ENCODE results near the gene SRRM2. TPM values are rescaled to one million over a fixed set of nuclear protein-coding genes. Genes with fewer than 3 reads are reported as not detected.

Gene SRRM2
- total and polyA plus RNA-seq, 2 donors = 42.4 to 690 TPM

DNA sequence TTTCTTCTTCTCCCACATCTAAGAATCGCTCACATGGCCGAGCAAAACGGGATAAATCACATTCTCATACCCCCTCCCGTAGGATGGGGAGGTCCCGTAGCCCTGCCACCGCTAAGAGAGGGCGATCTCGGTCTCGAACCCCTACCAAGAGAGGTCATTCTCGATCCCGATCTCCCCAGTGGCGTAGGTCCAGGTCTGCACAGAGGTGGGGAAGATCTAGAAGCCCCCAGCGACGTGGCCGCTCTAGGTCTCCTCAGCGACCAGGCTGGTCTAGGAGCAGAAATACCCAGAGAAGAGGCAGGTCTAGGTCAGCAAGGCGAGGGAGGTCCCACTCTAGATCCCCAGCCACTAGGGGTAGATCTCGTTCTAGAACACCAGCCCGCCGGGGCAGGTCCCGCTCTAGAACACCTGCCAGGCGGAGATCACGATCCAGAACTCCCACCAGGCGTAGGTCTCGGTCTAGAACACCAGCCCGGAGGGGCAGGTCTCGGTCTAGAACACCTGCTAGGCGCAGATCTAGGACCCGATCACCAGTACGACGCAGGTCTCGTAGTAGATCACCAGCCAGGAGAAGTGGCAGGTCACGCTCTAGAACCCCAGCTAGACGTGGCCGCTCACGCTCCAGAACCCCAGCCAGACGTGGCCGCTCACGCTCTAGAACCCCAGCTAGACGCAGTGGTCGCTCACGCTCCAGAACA, 9.6 kb downstream of the SRRM2 start:
- Histone ChIP-seq H3K27ac (ENCODE audit: low read depth in 1 of 2, low read length in 1 of 2) (no peak overlapping the region), H3K27me3 (ENCODE audit: control insufficient read depth in 2 of 2, insufficient read depth in 1 of 2, low read length in 1 of 2) (no peaks in the 10 kb centered on the region), H3K36me3 (ENCODE audit: control insufficient read depth in 2 of 2, insufficient read depth in 2 of 2, low read length in 1 of 2) (peaks cover 92 to 100% of the 10 kb centered on the region in 2 donors), H3K4me1 (ENCODE audit: control insufficient read depth in 2 of 2, insufficient read depth in 2 of 2, low read length in 2 of 2) (no peaks in the 10 kb centered on the region), H3K9me3 (ENCODE audit: control insufficient read depth in 2 of 2, insufficient read depth in 1 of 2, low read length in 1 of 2) (peaks cover 0 to 3% of the 10 kb centered on the region in 2 donors), H3K4me3 (ENCODE audit: low read length in 2 of 2) (no peak overlapping the region)
- WGBS = 99% methylated on average over 42 of the region's 42 CpGs
- no peak for DNase-seq (ENCODE audit: low read depth in 6 of 9, low spot score in 9 of 9)

DNA sequence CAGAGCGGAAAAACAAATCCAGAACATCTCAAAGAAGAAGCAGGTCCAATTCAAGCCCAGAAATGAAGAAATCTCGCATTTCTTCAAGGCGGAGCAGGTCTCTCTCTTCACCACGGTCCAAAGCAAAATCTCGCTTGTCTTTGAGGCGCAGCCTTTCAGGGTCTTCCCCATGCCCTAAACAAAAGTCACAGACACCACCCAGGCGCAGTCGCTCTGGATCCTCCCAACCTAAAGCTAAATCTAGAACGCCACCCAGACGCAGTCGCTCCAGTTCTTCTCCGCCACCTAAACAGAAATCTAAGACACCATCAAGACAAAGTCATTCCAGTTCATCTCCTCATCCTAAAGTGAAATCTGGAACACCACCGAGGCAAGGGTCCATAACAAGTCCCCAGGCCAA, 10.3 kb downstream of the SRRM2 start:
- WGBS = 97% methylated on average over 13 of the region's 13 CpGs
- Histone ChIP-seq H3K4me1 (ENCODE audit: control insufficient read depth in 2 of 2, insufficient read depth in 2 of 2, low read length in 2 of 2) (no peaks in the 10 kb centered on the region), H3K4me3 (ENCODE audit: low read length in 2 of 2) (no peak overlapping the region), H3K36me3 (ENCODE audit: control insufficient read depth in 2 of 2, insufficient read depth in 2 of 2, low read length in 1 of 2) (peaks cover 92 to 100% of the 10 kb centered on the region in 2 donors), H3K9me3 (ENCODE audit: control insufficient read depth in 2 of 2, insufficient read depth in 1 of 2, low read length in 1 of 2) (peaks cover 0 to 3% of the 10 kb centered on the region in 2 donors), H3K27me3 (ENCODE audit: control insufficient read depth in 2 of 2, insufficient read depth in 1 of 2, low read length in 1 of 2) (no peaks in the 10 kb centered on the region), H3K27ac (ENCODE audit: low read depth in 1 of 2, low read length in 1 of 2) (no peak overlapping the region)
- no peak for DNase-seq (ENCODE audit: low read depth in 6 of 9, low spot score in 9 of 9)

DNA sequence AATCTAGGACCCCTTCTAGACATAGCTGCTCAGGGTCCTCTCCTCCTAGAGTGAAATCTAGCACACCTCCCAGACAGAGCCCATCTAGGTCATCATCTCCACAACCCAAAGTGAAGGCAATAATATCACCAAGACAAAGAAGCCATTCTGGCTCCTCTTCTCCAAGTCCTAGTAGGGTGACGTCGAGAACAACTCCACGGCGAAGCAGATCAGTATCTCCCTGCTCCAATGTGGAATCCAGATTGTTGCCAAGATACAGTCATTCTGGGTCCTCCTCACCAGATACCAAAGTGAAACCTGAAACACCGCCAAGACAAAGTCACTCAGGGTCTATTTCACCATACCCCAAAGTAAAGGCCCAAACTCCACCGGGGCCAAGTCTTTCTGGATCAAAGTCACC, 10.7 kb downstream of the SRRM2 start:
- H3K4me1 ChIP-seq (ENCODE audit: control insufficient read depth in 2 of 2, insufficient read depth in 2 of 2, low read length in 2 of 2) = no peaks in the 10 kb centered on the region
- 99% methylated on average over 6 of the region's 6 CpGs for WGBS

DNA sequence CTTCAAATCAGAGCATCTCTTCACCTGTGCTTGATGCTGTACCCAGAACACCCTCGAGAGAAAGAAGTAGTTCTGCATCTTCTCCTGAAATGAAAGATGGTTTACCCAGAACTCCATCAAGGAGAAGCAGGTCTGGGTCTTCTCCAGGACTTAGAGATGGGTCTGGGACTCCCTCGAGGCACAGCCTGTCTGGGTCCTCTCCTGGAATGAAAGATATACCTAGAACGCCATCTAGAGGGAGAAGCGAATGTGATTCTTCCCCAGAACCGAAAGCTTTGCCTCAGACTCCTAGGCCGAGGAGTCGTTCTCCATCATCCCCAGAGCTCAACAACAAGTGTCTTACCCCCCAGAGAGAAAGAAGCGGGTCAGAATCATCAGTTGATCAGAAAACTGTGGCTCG, 12.3 kb downstream of the SRRM2 start:
- WGBS = 96% methylated on average over 9 of the region's 9 CpGs
- H3K9me3 ChIP-seq (ENCODE audit: control insufficient read depth in 2 of 2, insufficient read depth in 1 of 2, low read length in 1 of 2) = peaks cover 0 to 3% of the 10 kb centered on the region in 2 donors
- no peaks in the 10 kb centered on the region for H3K27me3 ChIP-seq (ENCODE audit: control insufficient read depth in 2 of 2, insufficient read depth in 1 of 2, low read length in 1 of 2)
- no peak for DNase-seq (ENCODE audit: low read depth in 6 of 9, low spot score in 9 of 9)
- H3K36me3 ChIP-seq (ENCODE audit: control insufficient read depth in 2 of 2, insufficient read depth in 2 of 2, low read length in 1 of 2) = peaks cover 92 to 100% of the 10 kb centered on the region in 2 donors
- H3K4me1 ChIP-seq (ENCODE audit: control insufficient read depth in 2 of 2, insufficient read depth in 2 of 2, low read length in 2 of 2) = no peaks in the 10 kb centered on the region
- no peak overlapping the region for H3K27ac ChIP-seq (ENCODE audit: low read depth in 1 of 2, low read length in 1 of 2)
- no peak overlapping the region for H3K4me3 ChIP-seq (ENCODE audit: low read length in 2 of 2)

More for the DNA sequence above, 10.7 kb downstream of the SRRM2 start:
- H3K9me3 ChIP-seq (ENCODE audit: control insufficient read depth in 2 of 2, insufficient read depth in 1 of 2, low read length in 1 of 2) = peaks cover 0 to 3% of the 10 kb centered on the region in 2 donors
- H3K4me3 ChIP-seq (ENCODE audit: low read length in 2 of 2) = no peak overlapping the region
- H3K36me3 ChIP-seq (ENCODE audit: control insufficient read depth in 2 of 2, insufficient read depth in 2 of 2, low read length in 1 of 2) = peaks cover 92 to 100% of the 10 kb centered on the region in 2 donors
- no peak overlapping the region for H3K27ac ChIP-seq (ENCODE audit: low read depth in 1 of 2, low read length in 1 of 2)
- no peaks in the 10 kb centered on the region for H3K27me3 ChIP-seq (ENCODE audit: control insufficient read depth in 2 of 2, insufficient read depth in 1 of 2, low read length in 1 of 2)
- DNase-seq (ENCODE audit: low read depth in 6 of 9, low spot score in 9 of 9) = no peak

DNA sequence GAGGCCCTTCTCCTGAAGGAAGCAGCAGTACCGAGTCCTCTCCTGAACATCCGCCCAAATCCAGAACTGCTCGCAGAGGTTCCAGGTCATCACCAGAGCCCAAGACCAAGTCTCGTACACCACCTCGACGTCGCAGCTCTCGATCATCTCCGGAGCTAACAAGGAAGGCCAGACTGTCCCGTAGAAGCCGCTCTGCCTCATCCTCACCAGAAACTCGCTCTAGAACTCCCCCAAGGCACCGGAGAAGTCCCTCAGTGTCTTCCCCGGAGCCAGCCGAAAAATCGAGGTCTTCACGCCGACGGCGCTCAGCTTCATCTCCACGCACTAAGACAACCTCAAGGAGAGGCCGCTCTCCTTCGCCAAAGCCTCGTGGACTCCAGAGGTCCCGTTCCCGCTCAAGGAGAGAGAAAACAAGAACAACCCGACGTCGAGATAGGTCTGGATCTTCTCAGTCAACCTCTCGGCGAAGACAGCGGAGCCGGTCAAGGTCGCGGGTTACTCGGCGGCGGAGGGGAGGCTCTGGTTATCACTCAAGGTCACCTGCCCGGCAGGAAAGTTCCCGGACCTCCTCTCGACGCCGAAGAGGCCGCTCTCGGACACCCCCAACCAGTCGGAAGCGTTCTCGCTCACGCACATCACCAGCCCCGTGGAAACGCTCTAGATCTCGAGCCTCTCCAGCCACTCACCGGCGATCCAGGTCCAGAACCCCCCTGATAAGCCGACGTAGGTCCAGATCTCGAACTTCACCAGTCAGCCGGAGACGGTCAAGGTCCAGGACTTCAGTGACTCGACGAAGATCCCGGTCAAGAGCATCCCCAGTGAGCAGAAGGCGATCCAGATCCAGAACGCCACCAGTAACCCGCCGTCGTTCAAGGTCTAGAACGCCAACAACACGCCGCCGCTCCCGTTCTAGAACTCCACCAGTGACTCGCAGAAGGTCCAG, 13.3 kb downstream of the SRRM2 start:
- Histone ChIP-seq H3K27me3 (ENCODE audit: control insufficient read depth in 2 of 2, insufficient read depth in 1 of 2, low read length in 1 of 2) (no peaks in the 10 kb centered on the region), H3K27ac (ENCODE audit: low read depth in 1 of 2, low read length in 1 of 2) (no peak overlapping the region), H3K9me3 (ENCODE audit: control insufficient read depth in 2 of 2, insufficient read depth in 1 of 2, low read length in 1 of 2) (peaks cover 0 to 3% of the 10 kb centered on the region in 2 donors), H3K36me3 (ENCODE audit: control insufficient read depth in 2 of 2, insufficient read depth in 2 of 2, low read length in 1 of 2) (peaks cover 95 to 100% of the 10 kb centered on the region in 2 donors), H3K4me1 (ENCODE audit: control insufficient read depth in 2 of 2, insufficient read depth in 2 of 2, low read length in 2 of 2) (no peaks in the 10 kb centered on the region), H3K4me3 (ENCODE audit: low read length in 2 of 2) (no peak overlapping the region)
- no peak for DNase-seq (ENCODE audit: low read depth in 6 of 9, low spot score in 9 of 9)
- WGBS = 99% methylated on average over 73 of the region's 73 CpGs

DNA sequence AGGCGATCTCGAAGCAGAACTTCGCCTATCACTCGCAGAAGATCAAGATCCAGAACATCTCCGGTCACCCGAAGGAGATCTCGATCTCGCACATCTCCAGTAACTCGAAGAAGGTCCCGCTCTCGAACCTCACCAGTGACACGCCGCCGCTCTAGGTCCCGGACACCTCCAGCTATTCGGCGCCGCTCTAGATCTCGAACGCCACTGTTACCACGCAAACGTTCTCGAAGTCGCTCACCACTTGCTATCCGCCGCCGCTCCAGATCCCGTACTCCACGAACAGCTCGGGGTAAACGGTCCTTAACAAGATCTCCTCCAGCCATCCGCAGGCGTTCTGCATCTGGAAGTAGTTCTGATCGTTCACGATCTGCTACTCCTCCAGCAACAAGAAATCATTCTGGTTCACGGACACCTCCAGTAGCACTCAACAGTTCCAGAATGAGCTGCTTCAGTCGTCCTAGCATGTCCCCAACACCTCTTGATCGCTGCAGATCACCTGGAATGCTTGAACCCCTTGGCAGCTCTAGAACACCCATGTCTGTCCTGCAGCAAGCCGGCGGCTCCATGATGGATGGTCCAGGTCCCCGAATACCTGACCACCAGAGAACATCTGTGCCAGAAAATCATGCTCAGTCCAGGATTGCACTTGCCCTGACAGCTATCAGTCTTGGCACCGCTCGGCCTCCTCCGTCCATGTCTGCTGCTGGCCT, 14.1 kb downstream of the SRRM2 start:
- Histone ChIP-seq H3K9me3 (ENCODE audit: control insufficient read depth in 2 of 2, insufficient read depth in 1 of 2, low read length in 1 of 2) (peaks cover 0 to 3% of the 10 kb centered on the region in 2 donors), H3K36me3 (ENCODE audit: control insufficient read depth in 2 of 2, insufficient read depth in 2 of 2, low read length in 1 of 2) (peaks cover 99 to 100% of the 10 kb centered on the region in 2 donors), H3K27me3 (ENCODE audit: control insufficient read depth in 2 of 2, insufficient read depth in 1 of 2, low read length in 1 of 2) (no peaks in the 10 kb centered on the region), H3K4me3 (ENCODE audit: low read length in 2 of 2) (no peak overlapping the region), H3K27ac (ENCODE audit: low read depth in 1 of 2, low read length in 1 of 2) (no peak overlapping the region), H3K4me1 (ENCODE audit: control insufficient read depth in 2 of 2, insufficient read depth in 2 of 2, low read length in 2 of 2) (no peaks in the 10 kb centered on the region)
- DNase-seq (ENCODE audit: low read depth in 6 of 9, low spot score in 9 of 9) = no peak
- 98% methylated on average over 44 of the region's 44 CpGs for WGBS

DNA sequence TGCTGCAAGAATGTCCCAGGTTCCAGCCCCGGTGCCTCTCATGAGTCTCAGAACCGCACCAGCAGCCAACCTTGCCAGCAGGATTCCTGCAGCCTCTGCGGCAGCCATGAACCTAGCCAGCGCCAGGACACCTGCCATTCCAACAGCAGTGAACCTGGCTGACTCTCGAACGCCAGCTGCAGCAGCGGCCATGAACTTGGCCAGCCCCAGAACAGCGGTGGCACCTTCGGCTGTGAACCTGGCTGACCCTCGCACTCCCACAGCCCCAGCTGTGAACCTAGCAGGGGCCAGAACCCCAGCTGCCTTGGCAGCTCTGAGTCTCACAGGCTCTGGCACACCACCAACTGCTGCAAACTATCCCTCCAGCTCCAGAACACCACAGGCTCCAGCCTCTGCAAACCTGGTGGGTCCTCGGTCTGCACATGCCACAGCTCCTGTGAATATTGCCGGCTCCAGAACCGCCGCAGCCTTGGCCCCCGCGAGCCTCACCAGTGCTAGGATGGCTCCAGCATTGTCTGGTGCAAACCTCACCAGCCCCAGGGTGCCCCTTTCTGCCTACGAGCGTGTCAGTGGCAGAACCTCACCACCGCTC, 14.8 kb downstream of the SRRM2 start:
- no peak for DNase-seq (ENCODE audit: low read depth in 6 of 9, low spot score in 9 of 9)
- no peak overlapping the region for H3K27ac ChIP-seq (ENCODE audit: low read depth in 1 of 2, low read length in 1 of 2)

DNA sequence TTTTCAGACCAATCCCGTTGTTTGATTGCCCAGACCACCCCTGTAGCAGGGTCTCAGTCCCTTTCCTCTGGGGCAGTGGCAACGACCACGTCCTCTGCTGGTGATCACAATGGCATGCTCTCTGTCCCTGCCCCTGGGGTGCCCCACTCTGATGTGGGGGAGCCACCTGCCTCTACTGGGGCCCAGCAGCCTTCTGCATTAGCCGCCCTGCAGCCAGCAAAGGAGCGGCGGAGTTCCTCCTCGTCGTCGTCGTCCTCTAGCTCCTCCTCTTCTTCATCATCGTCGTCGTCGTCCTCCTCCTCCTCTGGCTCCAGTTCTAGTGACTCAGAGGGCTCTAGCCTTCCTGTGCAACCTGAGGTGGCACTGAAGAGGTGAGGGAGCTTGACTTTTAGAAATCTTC, 15.5 kb downstream of the SRRM2 start:
- H3K4me3 ChIP-seq (ENCODE audit: low read length in 2 of 2) = no peak overlapping the region
- no peaks in the 10 kb centered on the region for H3K27me3 ChIP-seq (ENCODE audit: control insufficient read depth in 2 of 2, insufficient read depth in 1 of 2, low read length in 1 of 2)
- peaks cover 96 to 98% of the 10 kb centered on the region in 2 donors for H3K36me3 ChIP-seq (ENCODE audit: control insufficient read depth in 2 of 2, insufficient read depth in 2 of 2, low read length in 1 of 2)
- 95% methylated on average over 14 of the region's 14 CpGs for WGBS
- no peaks in the 10 kb centered on the region for H3K4me1 ChIP-seq (ENCODE audit: control insufficient read depth in 2 of 2, insufficient read depth in 2 of 2, low read length in 2 of 2)
- peaks cover 0 to 3% of the 10 kb centered on the region in 2 donors for H3K9me3 ChIP-seq (ENCODE audit: control insufficient read depth in 2 of 2, insufficient read depth in 1 of 2, low read length in 1 of 2)
- H3K27ac ChIP-seq (ENCODE audit: low read depth in 1 of 2, low read length in 1 of 2) = no peak overlapping the region
- no peak for DNase-seq (ENCODE audit: low read depth in 6 of 9, low spot score in 9 of 9)

More for the DNA sequence above, 14.8 kb downstream of the SRRM2 start:
- Histone ChIP-seq H3K4me1 (ENCODE audit: control insufficient read depth in 2 of 2, insufficient read depth in 2 of 2, low read length in 2 of 2) (no peaks in the 10 kb centered on the region), H3K27me3 (ENCODE audit: control insufficient read depth in 2 of 2, insufficient read depth in 1 of 2, low read length in 1 of 2) (no peaks in the 10 kb centered on the region), H3K36me3 (ENCODE audit: control insufficient read depth in 2 of 2, insufficient read depth in 2 of 2, low read length in 1 of 2) (peaks cover 99% of the 10 kb centered on the region in 2 donors), H3K4me3 (ENCODE audit: low read length in 2 of 2) (no peak overlapping the region), H3K9me3 (ENCODE audit: control insufficient read depth in 2 of 2, insufficient read depth in 1 of 2, low read length in 1 of 2) (peaks cover 0 to 3% of the 10 kb centered on the region in 2 donors)
- WGBS = 98% methylated on average over 19 of the region's 19 CpGs

Measured in thymus (tissue), 11 donors.